Muscle layer of duodenum (tissue), 2 donors: Measurements from ENCODE around the gene MAGI1.

Experiments used
- H3K27ac ChIP-seq: one replicate; pipeline ENCODE4 v1.7.0; 2013; ENCODE audit warnings: mild to moderate bottlenecking, low read length
- H3K27me3 ChIP-seq: one replicate; pipeline ENCODE4 v1.7.0; 2013; ENCODE audit warnings: low read depth, mild to moderate bottlenecking, control low read depth, low read length
- H3K36me3 ChIP-seq, 2 donors: one replicate each; pipeline ENCODE4 v1.7.0; 2013; ENCODE audit warnings: low read length in 2 of 2, control low read depth in 1 of 2, mild to moderate bottlenecking in 1 of 2; ENCODE audit not compliant: insufficient read depth in 2 of 2, control insufficient read depth in 1 of 2
- H3K4me1 ChIP-seq, 2 donors: one replicate each; pipeline ENCODE4 v1.7.0; 2013; ENCODE audit warnings: low read length in 2 of 2, mild to moderate bottlenecking in 2 of 2, control low read depth in 1 of 2, moderate library complexity in 1 of 2; ENCODE audit not compliant: insufficient read depth in 2 of 2, control insufficient read depth in 1 of 2
- H3K4me3 ChIP-seq, 2 donors: one replicate each; pipeline ENCODE4 v1.7.0; 2013; ENCODE audit warnings: low read length in 2 of 2, low read depth in 1 of 2, mild to moderate bottlenecking in 1 of 2
- H3K9me3 ChIP-seq, 2 donors: one replicate each; pipeline ENCODE4 v1.7.0; 2013; ENCODE audit warnings: low read length in 2 of 2, control low read depth in 1 of 2, mild to moderate bottlenecking in 1 of 2; ENCODE audit not compliant: control insufficient read depth in 1 of 2
- donor health status: healthy.

The MAGI1 gene

DNA sequence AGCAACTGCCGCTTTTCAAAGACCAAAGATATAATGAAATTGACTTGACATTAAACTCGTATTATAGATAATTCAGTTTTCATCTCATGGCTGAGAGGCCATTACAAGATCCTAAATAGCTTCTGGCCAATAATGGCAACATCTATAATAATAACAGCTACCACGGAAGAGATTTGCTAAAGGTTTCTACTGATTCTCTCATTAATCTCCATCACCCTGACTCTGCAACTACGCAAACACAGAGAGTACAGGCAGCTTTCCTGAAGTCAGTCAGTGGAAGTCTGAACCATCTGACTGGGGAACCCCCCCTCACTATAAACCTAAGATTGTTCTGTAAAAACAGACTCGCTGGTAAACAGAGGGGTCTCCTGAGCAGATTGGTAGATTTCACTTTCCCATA, 257.1 kb downstream of the MAGI1 start:
- Histone ChIP-seq H3K4me3 (no peak overlapping the region), H3K36me3 (no peaks in the 10 kb centered on the region), H3K4me1 (no peaks in the 10 kb centered on the region), H3K27me3 (no peaks in the 10 kb centered on the region), H3K27ac (no peak overlapping the region), H3K9me3 (no peaks in the 10 kb centered on the region)

DNA sequence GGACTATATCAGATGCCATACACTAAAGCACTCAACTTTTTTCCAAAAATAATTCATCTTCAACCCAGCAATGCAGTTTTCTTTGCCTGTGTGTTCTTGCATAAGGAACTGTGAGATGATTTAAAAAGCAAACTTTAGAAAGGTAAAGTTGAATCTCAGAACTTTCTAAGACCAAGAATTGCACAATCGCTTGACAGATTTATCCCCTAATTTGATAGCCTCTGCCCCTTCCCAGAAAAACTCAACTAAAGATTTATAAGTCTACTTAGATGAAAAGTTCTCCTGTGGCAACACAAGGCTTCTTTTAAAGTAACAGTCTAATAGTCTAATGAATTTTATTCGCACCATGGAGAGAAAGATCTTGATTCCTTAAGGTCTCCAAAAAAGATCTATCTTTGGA, 259.3 kb downstream of the MAGI1 start:
- H3K4me1 ChIP-seq = no peaks in the 10 kb centered on the region
- no peaks in the 10 kb centered on the region for H3K27me3 ChIP-seq
- H3K4me3 ChIP-seq = no peak overlapping the region
- no peaks in the 10 kb centered on the region for H3K36me3 ChIP-seq
- H3K27ac ChIP-seq = no peak overlapping the region
- H3K9me3 ChIP-seq = no peaks in the 10 kb centered on the region

DNA sequence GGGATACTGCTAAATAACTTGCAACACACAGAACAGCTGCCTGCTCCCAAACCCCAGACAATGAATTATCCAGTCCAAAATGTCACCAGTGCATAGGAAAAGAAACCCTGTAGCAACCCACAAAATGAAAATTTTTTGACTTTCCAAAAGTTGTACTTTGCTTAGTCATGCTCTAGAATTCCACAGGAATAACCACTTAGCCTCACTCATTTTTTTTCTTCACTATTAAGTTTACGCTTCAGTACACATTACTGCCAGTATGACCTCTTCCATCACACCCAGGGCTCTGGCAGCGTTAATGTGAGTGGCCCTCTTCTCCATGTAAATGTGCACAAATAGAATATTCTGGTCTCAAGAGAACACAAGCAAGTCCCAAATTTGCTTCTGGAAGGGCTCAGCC, 259.8 kb downstream of the MAGI1 start:
- Histone ChIP-seq H3K4me1 (no peaks in the 10 kb centered on the region), H3K36me3 (no peaks in the 10 kb centered on the region), H3K27ac (no peak overlapping the region), H3K9me3 (no peaks in the 10 kb centered on the region), H3K4me3 (no peak overlapping the region), H3K27me3 (no peaks in the 10 kb centered on the region)

DNA sequence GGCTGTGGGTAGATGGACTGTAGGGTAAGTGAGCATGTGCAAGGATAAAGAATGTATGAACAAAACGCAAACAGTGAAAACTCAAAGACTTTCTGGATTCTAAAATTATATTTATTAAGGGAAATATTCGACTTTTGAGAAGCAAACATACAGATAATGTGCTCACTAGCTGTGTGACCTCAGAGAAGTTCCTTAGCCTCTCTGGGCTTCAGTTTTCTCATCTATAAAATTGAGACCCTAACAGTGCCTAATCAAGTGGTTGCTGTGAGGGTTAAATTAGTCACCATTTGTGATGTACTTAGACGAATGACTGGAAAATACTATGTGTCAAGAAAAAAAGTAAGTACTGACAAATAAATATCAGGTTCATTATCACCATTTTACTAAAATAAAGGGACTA, 261.7 kb downstream of the MAGI1 start:
- Histone ChIP-seq H3K4me3 (no peak overlapping the region), H3K4me1 (no peaks in the 10 kb centered on the region), H3K36me3 (no peaks in the 10 kb centered on the region), H3K9me3 (no peaks in the 10 kb centered on the region), H3K27ac (no peak overlapping the region), H3K27me3 (no peaks in the 10 kb centered on the region)

DNA sequence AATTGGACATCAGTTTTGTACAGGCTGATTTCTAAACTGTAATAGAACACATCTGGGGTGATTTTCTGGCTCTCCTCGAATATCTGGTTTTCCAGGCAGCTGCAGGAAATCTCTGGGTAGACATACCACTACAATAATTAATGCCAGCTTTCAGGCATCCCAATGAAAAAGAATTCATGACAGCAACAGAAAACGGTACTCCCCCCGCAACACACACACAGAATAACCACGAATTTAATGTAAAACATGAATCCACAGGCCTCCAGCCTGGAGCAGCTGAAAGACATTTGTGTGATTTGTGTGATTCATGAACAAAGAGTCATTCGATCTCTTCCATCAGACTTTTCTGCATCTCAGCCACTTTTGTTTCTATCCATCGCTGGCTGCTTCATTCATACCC, 262.2 kb downstream of the MAGI1 start:
- H3K4me3 ChIP-seq = no peak overlapping the region
- H3K27me3 ChIP-seq = no peaks in the 10 kb centered on the region
- H3K4me1 ChIP-seq = no peaks in the 10 kb centered on the region
- H3K27ac ChIP-seq = no peak overlapping the region
- no peaks in the 10 kb centered on the region for H3K36me3 ChIP-seq
- H3K9me3 ChIP-seq = no peaks in the 10 kb centered on the region

DNA sequence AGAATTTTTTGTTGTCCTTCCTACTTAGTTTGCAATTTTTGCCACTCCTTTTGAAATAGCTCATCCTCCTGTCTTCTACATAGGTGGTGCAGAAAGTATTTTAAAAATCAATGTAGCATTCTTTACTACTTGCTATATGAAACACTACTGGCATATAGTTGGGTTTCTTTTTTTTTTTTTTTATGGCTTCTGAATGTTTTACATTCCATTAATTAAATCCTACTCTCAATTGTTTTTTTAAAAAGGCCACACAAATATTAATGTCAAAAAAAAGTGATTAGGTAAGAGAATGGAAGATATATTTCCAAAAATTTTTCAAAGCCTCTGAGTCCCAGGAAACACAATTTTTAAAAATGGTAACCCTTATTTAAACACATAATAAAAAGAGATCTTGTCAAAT, 262.6 kb downstream of the MAGI1 start:
- no peaks in the 10 kb centered on the region for H3K36me3 ChIP-seq
- no peaks in the 10 kb centered on the region for H3K4me1 ChIP-seq
- no peak overlapping the region for H3K27ac ChIP-seq
- no peak overlapping the region for H3K4me3 ChIP-seq
- no peaks in the 10 kb centered on the region for H3K9me3 ChIP-seq
- no peaks in the 10 kb centered on the region for H3K27me3 ChIP-seq

DNA sequence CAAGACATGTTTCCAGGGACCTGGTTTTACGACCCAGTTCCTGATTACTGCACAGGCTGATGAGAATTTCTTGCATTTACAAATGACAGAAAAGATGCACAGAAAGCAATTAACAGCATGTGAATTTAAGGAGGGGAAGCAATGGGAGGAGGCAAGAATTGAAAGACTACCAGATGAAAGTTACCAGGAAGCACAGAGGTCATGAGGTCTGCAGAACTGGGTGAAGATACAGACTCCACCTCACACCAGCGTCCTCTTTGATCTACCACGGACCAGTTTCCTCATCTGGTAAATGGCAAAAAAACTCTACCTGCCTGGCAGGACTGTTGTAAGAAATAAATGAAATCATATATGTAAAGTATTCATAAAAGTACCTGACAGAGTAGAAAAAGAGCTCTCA, 266.0 kb downstream of the MAGI1 start:
- Histone ChIP-seq H3K9me3 (no peaks in the 10 kb centered on the region), H3K4me3 (no peak overlapping the region), H3K27me3 (no peaks in the 10 kb centered on the region), H3K4me1 (no peaks in the 10 kb centered on the region), H3K36me3 (no peaks in the 10 kb centered on the region), H3K27ac (no peak overlapping the region)

DNA sequence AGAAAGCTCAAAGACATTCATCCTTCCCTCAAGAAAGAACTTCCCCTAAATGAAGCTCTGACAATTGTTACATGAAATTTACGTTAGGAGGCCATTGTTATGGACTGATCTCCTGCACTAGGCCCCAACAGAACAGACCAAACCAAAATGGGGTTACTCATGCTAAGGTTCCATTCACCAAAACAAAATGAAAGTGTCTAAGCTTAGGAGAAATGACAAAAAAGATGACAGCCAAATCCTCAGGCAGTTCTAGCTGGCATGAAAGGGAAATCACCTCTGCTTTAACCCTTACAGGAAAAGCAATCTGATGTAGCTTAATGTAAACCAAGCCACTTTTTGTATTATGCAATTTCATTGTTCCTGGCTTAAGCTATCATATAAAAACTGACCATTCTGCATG, 271.2 kb downstream of the MAGI1 start:
- Histone ChIP-seq H3K27me3 (no peaks in the 10 kb centered on the region), H3K4me1 (no peaks in the 10 kb centered on the region), H3K9me3 (no peaks in the 10 kb centered on the region), H3K4me3 (no peak overlapping the region), H3K27ac (no peak overlapping the region), H3K36me3 (no peaks in the 10 kb centered on the region)

DNA sequence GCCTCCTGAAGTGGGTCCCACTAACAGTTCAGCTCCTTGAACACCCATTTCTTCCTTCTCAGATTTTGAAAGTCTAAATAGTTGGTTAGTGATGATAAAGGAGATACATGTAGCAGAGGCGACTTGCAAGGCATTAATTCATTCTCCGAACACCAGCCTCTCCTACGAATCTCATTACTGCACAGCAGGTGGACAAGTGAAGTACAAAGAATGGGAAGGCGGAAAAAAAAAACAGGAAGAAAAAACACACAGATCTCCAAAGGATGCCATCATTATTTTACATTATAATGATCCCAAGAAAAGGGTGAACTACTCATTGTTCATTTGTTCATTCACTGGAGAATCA, 276.5 kb downstream of the MAGI1 start:
- H3K4me1 ChIP-seq = peaks cover 0 to 5% of the 10 kb centered on the region in 2 donors
- no peaks in the 10 kb centered on the region for H3K27me3 ChIP-seq
- H3K9me3 ChIP-seq = no peaks in the 10 kb centered on the region
- H3K27ac ChIP-seq = no peak overlapping the region
- H3K36me3 ChIP-seq = no peaks in the 10 kb centered on the region
- no peak overlapping the region for H3K4me3 ChIP-seq

DNA sequence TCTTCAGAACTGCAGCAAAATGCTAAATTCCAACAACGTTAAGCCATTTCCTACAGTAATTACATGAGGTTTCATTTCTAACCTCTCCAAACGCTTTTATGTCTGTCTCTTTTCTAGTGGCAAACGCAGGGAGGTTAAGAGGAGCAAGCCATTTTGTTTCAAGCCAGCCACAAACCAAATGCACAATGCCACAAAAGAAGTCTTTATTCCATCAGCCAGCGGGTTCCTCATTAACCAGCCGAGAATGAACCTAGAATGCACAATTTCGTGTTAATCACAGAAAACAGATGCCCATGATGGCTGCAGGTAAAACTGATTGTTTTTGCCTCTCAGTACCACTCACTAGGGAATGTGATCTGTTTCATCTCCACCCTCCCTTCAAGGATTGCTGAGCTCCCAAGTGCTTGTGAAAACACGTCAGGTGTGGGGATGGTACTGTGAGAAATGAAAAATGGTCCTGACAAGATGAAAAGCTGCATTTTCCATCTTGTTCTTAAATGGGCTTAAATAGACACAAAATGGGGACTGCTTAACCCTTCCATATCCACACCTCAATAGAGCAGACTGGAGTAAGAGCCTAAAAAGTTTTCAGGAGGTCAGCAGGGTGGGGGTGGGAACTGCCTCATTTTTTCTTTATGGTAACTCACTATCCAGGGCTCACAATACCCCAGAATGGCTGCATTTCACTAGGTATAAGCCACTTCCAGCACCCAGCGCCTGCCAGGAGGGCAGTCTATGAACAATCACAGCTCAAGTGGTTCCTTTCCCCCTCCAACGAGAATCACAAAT, 277.1 kb downstream of the MAGI1 start:
- Histone ChIP-seq H3K4me3 (no peak overlapping the region), H3K27ac (no peak overlapping the region), H3K9me3 (no peaks in the 10 kb centered on the region), H3K27me3 (no peaks in the 10 kb centered on the region), H3K4me1 (peaks cover 0 to 5% of the 10 kb centered on the region in 2 donors), H3K36me3 (no peaks in the 10 kb centered on the region)

DNA sequence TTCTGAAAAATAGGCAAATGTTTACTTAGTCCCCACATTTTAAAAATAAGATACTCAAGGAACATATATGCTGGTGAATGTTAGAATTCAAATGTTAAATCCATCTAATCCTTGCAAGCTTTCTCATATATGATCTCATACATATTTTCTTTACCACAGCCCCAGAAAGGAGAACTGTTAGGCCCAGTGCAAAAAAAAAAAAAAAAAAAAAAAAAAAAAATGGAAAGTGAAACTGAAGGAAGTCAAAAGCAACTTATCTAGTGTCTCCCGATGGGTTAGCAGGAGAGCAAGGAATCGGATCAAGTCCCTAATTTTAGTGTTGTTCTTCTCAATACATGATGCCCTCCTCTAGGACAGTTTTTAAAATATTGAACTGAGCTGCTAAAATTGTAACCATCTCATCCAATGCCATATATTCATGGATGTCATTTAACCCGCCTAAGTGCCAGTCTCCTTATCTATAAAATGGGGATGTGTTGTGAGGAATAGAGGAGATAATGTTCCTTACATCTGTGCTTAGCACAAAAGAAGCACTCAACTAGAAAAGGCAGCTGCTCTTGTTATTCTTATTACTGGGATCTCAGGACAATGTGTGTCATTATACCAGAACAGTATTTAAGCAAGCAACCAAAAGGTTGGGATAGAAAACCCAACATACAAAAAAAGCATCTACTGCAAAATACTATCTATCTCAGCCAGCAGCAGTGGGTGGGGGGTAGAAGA, 279.7 kb downstream of the MAGI1 start:
- H3K27me3 ChIP-seq = no peaks in the 10 kb centered on the region
- peaks cover 0 to 5% of the 10 kb centered on the region in 2 donors for H3K4me1 ChIP-seq
- no peak overlapping the region for H3K27ac ChIP-seq
- no peaks in the 10 kb centered on the region for H3K36me3 ChIP-seq
- H3K4me3 ChIP-seq = peak overlapping the region in 1 of 2 donors; percentile 14
- no peaks in the 10 kb centered on the region for H3K9me3 ChIP-seq

DNA sequence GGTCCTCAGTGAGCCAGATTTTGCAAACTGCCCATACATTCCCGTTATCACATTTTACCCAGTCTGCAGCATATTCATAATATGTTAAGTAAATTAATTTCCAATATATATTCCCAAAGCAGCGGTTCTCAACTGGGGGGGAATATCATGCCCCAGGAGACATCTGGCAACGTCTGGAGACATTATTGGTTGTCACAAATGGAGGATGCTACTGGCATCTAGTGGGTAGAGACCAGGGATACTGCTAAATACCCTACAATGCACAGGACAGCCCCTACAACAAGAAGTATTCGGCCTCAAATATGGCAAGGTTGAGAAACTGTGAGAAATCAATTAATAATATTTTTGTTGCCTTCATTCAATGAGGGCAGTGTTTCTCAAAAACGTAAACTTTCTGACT, 280.3 kb downstream of the MAGI1 start:
- Histone ChIP-seq H3K27me3 (no peaks in the 10 kb centered on the region), H3K4me3 (no peak overlapping the region), H3K27ac (no peak overlapping the region), H3K9me3 (no peaks in the 10 kb centered on the region), H3K4me1 (peaks cover 0 to 5% of the 10 kb centered on the region in 2 donors), H3K36me3 (no peaks in the 10 kb centered on the region)
